Choroid plexus epithelial cell (primary cell): ENCODE measurements around the gene KRT83.
A peak's percentile ranks its signal among the peaks of the same experiment; 100 is the strongest.
"Not testable (repeated sequence)": the region's sequence is repeated elsewhere in the genome, so short reads cannot be mapped to it uniquely, and the experiment has no call there.

Experiments
- DNase-seq: peaks from one replicate; pipeline ENCODE4 v3.0.0-alpha.2; 2010; ENCODE audit warnings: low read depth
- H3K4me3 ChIP-seq: 2 replicates; pipeline ENCODE4 v1.5.1; 2011; ENCODE audit warnings: low read depth, mild to moderate bottlenecking, control low read depth, low read length, moderate library complexity
- TF ChIP-seq, protein P1 (sequence below): conservative IDR thresholded peaks from 2 replicates; pipeline ENCODE4 v1.5.1; 2011; ENCODE audit warnings: low read depth, mild to moderate bottlenecking, control low read depth, inconsistent platforms, low read length, moderate library complexity

Gene KRT83

DNA sequence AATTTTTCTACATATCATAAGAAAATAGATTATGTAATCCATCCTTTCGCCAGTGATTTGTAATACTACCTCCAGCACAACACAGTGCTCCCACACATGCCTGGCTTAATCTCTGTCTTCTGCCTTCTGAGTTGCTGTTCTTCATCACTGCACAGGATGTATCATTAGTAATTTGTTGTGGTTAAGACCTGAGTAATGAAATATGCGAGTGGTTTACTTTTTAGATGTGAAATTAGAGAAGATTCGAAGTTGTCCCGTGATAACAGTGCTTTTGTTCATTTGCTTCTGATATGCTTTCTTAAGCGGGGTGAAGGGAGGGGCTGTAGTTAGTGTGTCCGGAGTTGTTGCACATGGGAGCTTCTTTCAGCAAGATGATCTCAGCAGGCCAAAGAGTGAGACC is 28.0 kb upstream of the KRT83 start:
- no peak overlapping the region for H3K4me3 ChIP-seq
- peak; percentile 35 for DNase-seq
- TF ChIP-seq, protein P1, sequence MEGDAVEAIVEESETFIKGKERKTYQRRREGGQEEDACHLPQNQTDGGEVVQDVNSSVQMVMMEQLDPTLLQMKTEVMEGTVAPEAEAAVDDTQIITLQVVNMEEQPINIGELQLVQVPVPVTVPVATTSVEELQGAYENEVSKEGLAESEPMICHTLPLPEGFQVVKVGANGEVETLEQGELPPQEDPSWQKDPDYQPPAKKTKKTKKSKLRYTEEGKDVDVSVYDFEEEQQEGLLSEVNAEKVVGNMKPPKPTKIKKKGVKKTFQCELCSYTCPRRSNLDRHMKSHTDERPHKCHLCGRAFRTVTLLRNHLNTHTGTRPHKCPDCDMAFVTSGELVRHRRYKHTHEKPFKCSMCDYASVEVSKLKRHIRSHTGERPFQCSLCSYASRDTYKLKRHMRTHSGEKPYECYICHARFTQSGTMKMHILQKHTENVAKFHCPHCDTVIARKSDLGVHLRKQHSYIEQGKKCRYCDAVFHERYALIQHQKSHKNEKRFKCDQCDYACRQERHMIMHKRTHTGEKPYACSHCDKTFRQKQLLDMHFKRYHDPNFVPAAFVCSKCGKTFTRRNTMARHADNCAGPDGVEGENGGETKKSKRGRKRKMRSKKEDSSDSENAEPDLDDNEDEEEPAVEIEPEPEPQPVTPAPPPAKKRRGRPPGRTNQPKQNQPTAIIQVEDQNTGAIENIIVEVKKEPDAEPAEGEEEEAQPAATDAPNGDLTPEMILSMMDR = no peak

DNA sequence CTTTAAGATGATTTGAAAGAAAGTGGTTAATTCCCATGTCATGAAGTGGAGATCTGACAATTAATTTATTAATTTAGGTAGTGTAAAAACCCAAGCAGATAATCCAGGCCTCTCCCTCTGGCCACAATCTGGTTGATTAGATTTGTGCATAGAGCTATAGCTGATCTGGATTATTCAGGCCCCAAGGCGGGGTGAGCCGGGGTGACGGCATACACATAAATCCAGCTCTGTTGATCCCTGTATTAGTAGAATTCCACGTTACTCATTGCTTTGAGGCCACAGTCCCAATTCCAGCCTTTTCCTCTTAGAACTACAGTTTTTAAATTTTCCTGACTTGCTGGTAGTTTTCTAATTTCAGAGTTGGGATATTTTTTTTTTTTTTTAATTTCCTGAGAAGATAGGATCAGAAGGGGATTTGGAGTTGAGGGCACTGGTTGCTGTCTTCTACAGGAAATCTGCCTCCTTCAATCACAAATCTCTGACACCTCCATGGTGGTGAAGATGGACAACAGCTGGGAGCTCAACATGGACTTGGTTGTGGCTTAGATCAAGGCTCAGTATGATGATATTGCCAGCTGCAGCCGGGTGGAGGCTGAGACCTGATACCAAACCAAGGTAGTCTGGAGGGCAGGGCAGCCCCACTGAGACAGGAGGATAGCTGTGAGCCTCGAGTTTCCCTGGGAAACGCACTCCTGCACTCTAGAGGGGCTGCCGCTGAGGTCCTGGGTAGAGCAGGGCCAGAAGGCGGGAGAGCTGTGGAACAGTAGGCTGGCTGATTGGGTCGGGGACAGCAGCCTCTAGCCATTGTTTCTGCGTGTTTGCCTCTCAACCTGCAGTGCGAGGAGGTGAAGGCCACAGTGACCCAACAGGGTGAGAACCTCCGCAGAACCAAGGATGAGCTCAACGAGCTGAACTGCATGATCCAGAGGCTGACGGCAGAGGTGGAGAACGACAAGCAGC is 26.6 kb upstream of the KRT83 start:
- TF ChIP-seq, protein P1 = no peak
- DNase-seq = no peak
- no peak overlapping the region for H3K4me3 ChIP-seq

DNA sequence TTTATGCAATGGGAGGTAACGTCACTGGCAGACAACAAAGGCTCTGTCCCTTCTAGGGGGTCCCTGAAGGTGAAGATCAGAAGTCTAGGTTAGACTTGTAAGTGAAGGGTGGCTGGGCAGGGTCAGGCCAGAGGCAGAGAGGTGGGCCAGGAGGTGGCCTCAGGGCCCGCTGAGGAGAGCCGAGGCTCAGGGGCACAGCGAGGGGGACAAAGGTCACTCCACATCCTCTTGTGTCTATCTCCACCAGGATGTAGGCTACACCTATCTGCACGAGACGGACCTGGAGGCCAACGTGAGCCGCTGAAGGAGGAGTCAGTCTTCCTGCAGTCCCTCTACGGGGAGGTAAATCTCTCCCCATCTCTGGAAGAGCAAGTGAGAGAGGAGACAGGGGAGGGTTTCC is 25.8 kb upstream of the KRT83 start:
- no peak overlapping the region for H3K4me3 ChIP-seq
- TF ChIP-seq, protein P1 = no peak
- DNase-seq = no peak

DNA sequence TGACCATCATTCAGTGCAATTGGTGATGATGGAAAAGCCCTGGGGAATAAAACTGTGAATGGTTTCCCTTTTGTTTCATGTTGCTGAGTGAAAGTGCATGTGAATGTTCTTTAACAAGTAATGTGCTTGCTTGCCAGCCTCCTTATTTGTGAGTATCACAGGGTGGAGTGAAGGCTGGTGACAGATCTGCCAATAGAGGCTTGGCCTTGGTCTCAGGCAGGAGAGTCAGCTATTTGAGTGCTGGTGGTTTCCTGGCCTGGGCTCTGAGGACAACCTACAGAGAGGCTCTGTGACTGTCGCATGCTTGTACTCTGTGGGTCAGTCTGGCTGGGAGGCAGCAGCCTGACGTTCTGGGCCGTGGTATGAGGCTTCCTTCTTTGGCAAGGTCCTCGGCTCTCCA is 25.4 kb upstream of the KRT83 start:
- TF ChIP-seq, protein P1 = no peak
- no peak overlapping the region for H3K4me3 ChIP-seq
- no peak for DNase-seq

GRCh38 chr12:52345041-52345440 is 23.8 kb upstream of the KRT83 start:
- DNase-seq, H3K4me3 ChIP-seq: not testable (repeated sequence)

- no peak for DNase-seq
- no peak overlapping the region for H3K4me3 ChIP-seq
- TF ChIP-seq, protein P1 = no peak
Observed at GRCh38 chr12:52344111-52344510, 22.9 kb upstream of the KRT83 start.

DNA sequence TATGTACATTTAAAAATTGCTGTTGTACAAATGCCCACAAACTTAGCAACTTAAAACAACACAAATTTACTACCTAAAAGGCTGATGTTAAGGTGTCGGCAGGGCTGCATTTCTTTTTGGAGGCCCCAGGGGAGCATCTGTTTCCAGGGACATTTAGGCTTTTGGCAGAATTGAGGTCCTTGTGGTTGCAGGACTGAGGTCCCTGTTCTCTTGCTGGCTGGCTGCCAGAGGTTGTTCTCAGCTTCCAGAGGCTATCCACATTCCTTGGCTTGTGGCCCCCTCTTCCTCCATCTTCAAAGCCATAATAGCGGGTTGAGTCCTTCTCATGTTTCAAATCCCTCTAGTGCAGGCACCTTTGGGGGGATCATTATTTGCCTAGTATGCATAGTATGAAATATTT is 22.4 kb upstream of the KRT83 start:
- TF ChIP-seq, protein P1 = no peak
- no peak for DNase-seq
- no peak overlapping the region for H3K4me3 ChIP-seq
